K562 (cell line): ENCODE measurements around the gene RYK. TPM values are rescaled to one million over a fixed set of nuclear protein-coding genes. Genes with fewer than 3 reads are reported as not detected.

ENCODE experiments used
- ATAC-seq: fragments of 200-7000 bp; cut with Tn5 transposase; 3 replicates; pipeline ENCODE4 v1.9.1; 2020; ENCODE audit warnings: moderate library complexity
- BruUV-seq: library from RNA; stranded (reverse); fragments of 400-500 nt; replicated peaks from 2 replicates; lab custom pipeline; 2021; lab: Mats Ljungman, UMichigan
- CTCF ChIA-PET: fragments of 300-600 bp; formaldehyde crosslinking; extraction: SDS; loops from one replicate; lab custom pipeline; 2021; ENCODE audit warnings: low intra/inter-chr PET ratio; lab: Yijun Ruan, JAX
- POLR2A ChIA-PET: fragments of 300-600, 350-650 bp; sonication (Branson Sonifier 250); formaldehyde crosslinking; extraction: SDS; loops from one replicate; lab custom pipeline; 2021; ENCODE audit warnings: antibody characterized with exemption, inconsistent platforms; lab: Yijun Ruan, JAX
- DNase-seq, 4 experiments: peaks; one replicate each; pipeline versions ENCODE4 v3.0.0 to v3.0.0-alpha.2; 2011 to 2018; ENCODE audit warnings: low spot score in 3 of 4, mixed read lengths in 3 of 4; ENCODE audit errors: extremely low read depth in 1 of 4
- FAIRE-seq: peaks from 2 replicates; lab custom pipeline; 2011; peaks lifted over from hg19 to GRCh38; lab: Jason Lieb, UNC
- H2AFZ ChIP-seq: 2 replicates; pipeline ENCODE4 v1.6.0; 2011; ENCODE audit warnings: low read depth, low read length, control low read depth, inconsistent platforms
- H3K27ac ChIP-seq: fragments of 200-600 bp; 3 replicates; pipeline ENCODE4 v1.8.0; 2011; ENCODE audit warnings: low read depth, mild to moderate bottlenecking, control low read depth, inconsistent platforms, low read length, moderate library complexity, mixed read lengths; ENCODE audit errors: extremely low read depth
- H3K27me3 ChIP-seq, 2 experiments: fragments of 300-600 bp in 1 of 2; 2 replicates in 1 of 2; 3 replicates in 1 of 2; pipeline versions ENCODE4 v1.6.0 to v1.8.0; 2011; ENCODE audit warnings: inconsistent platforms in 2 of 2, low read length in 2 of 2, mild to moderate bottlenecking in 1 of 2, mixed read lengths in 1 of 2, moderate library complexity in 1 of 2; ENCODE audit not compliant: control insufficient read depth in 2 of 2, insufficient read depth in 2 of 2
- H3K36me3 ChIP-seq: fragments of 300-600 bp; 3 replicates; pipeline ENCODE4 v1.8.0; 2011; ENCODE audit warnings: mild to moderate bottlenecking, low read length, inconsistent platforms; ENCODE audit not compliant: control insufficient read depth, insufficient read depth
- H3K4me1 ChIP-seq, 2 experiments: fragments of 200-600 bp in 1 of 2; replicated peaks in 1 of 2; 2 replicates in 1 of 2; 3 replicates in 1 of 2; pipeline versions ENCODE4 v1.5.1 to v1.8.0; 2011; ENCODE audit warnings: inconsistent platforms in 2 of 2, low read length in 2 of 2, mild to moderate bottlenecking in 1 of 2, mixed read lengths in 1 of 2, moderate library complexity in 1 of 2; ENCODE audit not compliant: control insufficient read depth in 2 of 2, insufficient read depth in 2 of 2
- H3K4me2 ChIP-seq: 2 replicates; pipeline ENCODE4 v1.6.1; 2011; ENCODE audit warnings: low read length, control low read depth, inconsistent platforms, mixed read lengths; ENCODE audit not compliant: insufficient read depth
- H3K4me3 ChIP-seq: fragments of 200-600 bp; sonication (generic), shearing (Covaris generic); 2 replicates; pipeline ENCODE4 v1.5.1; 2016; ENCODE audit warnings: control low read depth, inconsistent platforms
- H3K79me2 ChIP-seq: fragments of 200-600 bp; 3 replicates; pipeline ENCODE4 v1.8.0; 2011; ENCODE audit warnings: low read length, inconsistent platforms; ENCODE audit not compliant: control insufficient read depth, insufficient read depth
- H3K9ac ChIP-seq, 2 experiments: 2 replicates each; pipeline versions ENCODE4 v1.6.0 to v1.6.1; 2011; ENCODE audit warnings: low read depth in 2 of 2, low read length in 2 of 2, control low read depth in 1 of 2, inconsistent platforms in 1 of 2, mild to moderate bottlenecking in 1 of 2, mixed read lengths in 1 of 2; ENCODE audit not compliant: insufficient read depth in 1 of 2
- H3K9me1 ChIP-seq: one replicate; pipeline ENCODE4 v1.6.0; 2011; ENCODE audit warnings: inconsistent platforms, mild to moderate bottlenecking, low read length, moderate library complexity; ENCODE audit not compliant: control insufficient read depth, insufficient read depth
- H3K9me3 ChIP-seq: replicated peaks from 2 replicates; pipeline ENCODE4 v1.5.1; 2011; ENCODE audit warnings: low read depth, low read length, inconsistent platforms; ENCODE audit not compliant: control insufficient read depth, insufficient read depth
- H4K20me1 ChIP-seq: replicated peaks from 2 replicates; pipeline ENCODE4 v1.6.1; 2011; ENCODE audit warnings: low read length, inconsistent platforms, mixed read lengths; ENCODE audit not compliant: control insufficient read depth, insufficient read depth
- ATF7 ChIP-seq: fragments of 450-650 bp; IDR thresholded peaks from 2 replicates; pipeline ENCODE4 v1.7.1; 2014; ENCODE audit warnings: mild to moderate bottlenecking, moderate library complexity
- ESRRB ChIP-seq: fragments of 250-450 bp; sonication (Bioruptor Pico); IDR thresholded peaks from 2 replicates; pipeline ENCODE4 v1.5.0; 2020; ENCODE audit warnings: mild to moderate bottlenecking, moderate library complexity, borderline replicate concordance
- SP2 ChIP-seq: IDR thresholded peaks from 2 replicates; pipeline ENCODE4 v1.6.1; 2011; ENCODE audit warnings: mild to moderate bottlenecking, low read depth, low read length, moderate library complexity; ENCODE audit not compliant: poor library complexity, severe bottlenecking; ENCODE audit errors: extremely low read depth
- SRSF9 ChIP-seq: fragments of 200-400 bp; formaldehyde crosslinking; IDR thresholded peaks from 2 replicates; pipeline ENCODE4 v1.6.1; 2017; ENCODE audit warnings: low read depth, low read length, borderline replicate concordance
- TARDBP ChIP-seq: fragments of 450-650 bp; IDR thresholded peaks from 2 replicates; pipeline ENCODE4 v1.6.1; 2016
- ZFP36 ChIP-seq: fragments of 150-350 bp; IDR thresholded peaks from 2 replicates; pipeline ENCODE4 v1.6.1; 2018; ENCODE audit warnings: low read length, low read depth; ENCODE audit not compliant: partially characterized antibody
- ZNF232 ChIP-seq: sonication (generic); formaldehyde crosslinking; IDR thresholded peaks from 2 replicates; pipeline ENCODE4 v1.8.0; 2022; ENCODE audit warnings: mild to moderate bottlenecking, missing genetic modification reagents
- ZNF311 ChIP-seq: fragments of 250-450 bp; sonication (Bioruptor Pico); IDR thresholded peaks from 2 replicates; pipeline ENCODE4 v1.4.0; 2020; ENCODE audit warnings: mild to moderate bottlenecking, moderate library complexity
- WGBS: fragments of 100-300 bp; shearing (Covaris generic); methylation state at CpG from one replicate; pipeline ENCODE4 v1.1.6; 2016; ENCODE audit warnings: low coverage, mixed read lengths; ENCODE audit not compliant: insufficient coverage; ENCODE audit errors: missing lambda C conversion rate; 5-methylcytosine and 5-hydroxymethylcytosine counted together
- in situ Hi-C: fragments of 300-500 bp; cut with MboI; formaldehyde crosslinking; loops from 4 replicates; pipeline ENCODE4 v1.15.0; 2018; ENCODE audit warnings: inconsistent platforms, mixed read lengths
- intact Hi-C: fragments of 100-400 bp; cut with micrococcal nuclease; formaldehyde crosslinking; loops from 2 replicates; pipeline ENCODE4 v1.14.2; 2022
- polyA plus RNA-seq, 8 experiments: library from polyadenylated mRNA; depleted of rRNA in 4 of 8; stranded (reverse) in 5 of 8; unstranded in 3 of 8; fragments of >200 nt; fragmentation: Nextera tagmentation in 2 of 8; fragmentation: Illumina TruSeq in 1 of 8; extraction: Ambion mirVana in 2 of 8; extraction: Trizol in 1 of 8; gene quantifications; 2 replicates each; pipeline versions ENCODE4 v1.2.1 to v1.2.3, GENCODE V29; 2011 to 2014; ENCODE audit warnings: inconsistent platforms in 1 of 8, missing spikeins in 1 of 8
- total RNA-seq, 7 experiments: library from RNA; depleted of rRNA in 6 of 7; stranded (reverse); fragments of >200 nt in 6 of 7; fragmentation: Illumina TruSeq in 2 of 7; extraction: Trizol in 2 of 7; gene quantifications; 2 replicates each; pipeline versions ENCODE4 v1.2.1 to v1.2.3, GENCODE V29; 2011 to 2021; ENCODE audit warnings: low replicate concordance in 1 of 7
- TF ChIP-seq, protein P1 (sequence below): fragments of 250-450 bp; sonication (Bioruptor Pico); IDR thresholded peaks from 2 replicates; pipeline ENCODE4 v1.8.0; 2021; ENCODE audit warnings: moderate library complexity, mild to moderate bottlenecking, inconsistent platforms
- TF ChIP-seq, protein P2 (sequence below): sonication (generic); formaldehyde crosslinking; IDR thresholded peaks from 2 replicates; pipeline ENCODE4 v1.8.0; 2022; ENCODE audit warnings: missing genetic modification reagents, mild to moderate bottlenecking, moderate library complexity, borderline replicate concordance
- TF ChIP-seq, protein P3 (sequence below): fragments of 250-450 bp; sonication (Bioruptor Pico); IDR thresholded peaks from 2 replicates; pipeline ENCODE4 v1.5.0; 2021
- TF ChIP-seq, protein P4 (sequence below): fragments of 450-650 bp; IDR thresholded peaks from 2 replicates; pipeline ENCODE4 v1.6.1; 2016; ENCODE audit warnings: low read depth

The RYK gene
- total and polyA plus RNA-seq, 9 of the 15 experiments (the other 6 are each of a cell fraction or from before 2014, with no cell fraction given): 4.2 to 29.5 (median 16.6) TPM

DNA sequence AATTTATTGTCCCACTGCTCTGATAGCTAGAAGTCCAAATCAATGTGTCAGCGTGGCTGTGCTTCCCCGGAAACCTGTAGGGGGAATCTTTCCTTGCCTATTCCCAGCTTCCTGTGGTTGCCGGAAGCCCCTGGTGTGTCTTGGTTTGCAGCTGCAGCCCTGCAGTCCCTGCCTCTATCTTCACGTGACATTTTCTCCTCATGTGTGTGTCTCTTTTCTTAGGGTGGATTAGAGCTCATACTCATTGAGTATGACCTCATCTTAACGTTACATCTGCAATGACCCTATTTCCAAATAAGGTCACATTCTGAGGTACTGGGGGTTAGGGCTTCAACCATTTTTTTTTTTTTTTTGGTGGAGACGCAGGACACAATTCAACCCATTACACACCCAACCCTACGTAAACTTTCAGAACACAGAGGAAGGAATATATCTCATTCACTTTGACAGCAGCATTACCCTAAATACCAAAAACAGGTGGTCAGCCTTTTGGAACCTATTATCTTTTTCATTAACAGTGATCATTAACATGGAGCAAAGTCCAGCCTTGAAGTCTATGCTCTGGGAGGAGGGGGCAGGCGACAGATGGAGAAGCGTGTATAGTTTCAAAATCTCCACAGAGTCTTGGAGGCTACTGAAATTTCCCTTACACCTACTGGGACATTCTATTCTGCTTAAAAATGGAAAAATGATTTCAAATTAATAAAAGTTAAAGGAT lies 88.6 kb downstream of the RYK start:
- ChIA-PET POLR2A (interaction anchor here (0.7 kb wide), 1 partner anchor 337 kb away, joined by 4 read pairs; no protein-coding TSS in a partner anchor), CTCF (interaction anchor here (0.6 kb wide), 1 partner anchor 634 kb away, joined by 3 read pairs; no protein-coding TSS in a partner anchor)
- H3K9me1 ChIP-seq: no peaks in the 10 kb centered on the region
- DNase-seq: no peak
- no peak for FAIRE-seq
- no peaks in the 10 kb centered on the region for H3K9me3 ChIP-seq
- no peak overlapping the region for H3K4me2 ChIP-seq
- no peak overlapping the region for H3K27ac ChIP-seq
- H3K4me1 ChIP-seq: no peaks in the 10 kb centered on the region
- intact Hi-C loops (no loop called here), in situ Hi-C loops (no loop called here)
- no peaks in the 10 kb centered on the region for H4K20me1 ChIP-seq
- no peaks in the 10 kb centered on the region for H3K27me3 ChIP-seq
- no peaks in the 10 kb centered on the region for H3K79me2 ChIP-seq
- no peak overlapping the region for H3K9ac ChIP-seq
- H3K36me3 ChIP-seq: peaks cover 29% of the 10 kb centered on the region; the same call in 2 of the 3 replicates
- no peak overlapping the region for H3K4me3 ChIP-seq
- WGBS: 92% methylated on average over 9 of the region's 9 CpGs
- no TSS peak for BruUV-seq
- no peak overlapping the region for H2AFZ ChIP-seq
- no peak for ATAC-seq
- TF ChIP-seq TARDBP (no peak), ZFP36 (no peak), ZNF311 (CRISPR knock-in tag) (no peak), SP2 (no peak), SRSF9 (no peak), ATF7 (no peak), ESRRB (CRISPR knock-in tag) (no peak), ZNF232 (CRISPR knock-in tag) (no peak)
- TF ChIP-seq, protein P1, sequence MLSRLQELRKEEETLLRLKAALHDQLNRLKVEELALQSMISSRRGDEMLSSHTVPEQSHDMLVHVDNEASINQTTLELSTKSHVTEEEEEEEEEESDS (CRISPR knock-in tag): no peak
- TF ChIP-seq, protein P2, sequence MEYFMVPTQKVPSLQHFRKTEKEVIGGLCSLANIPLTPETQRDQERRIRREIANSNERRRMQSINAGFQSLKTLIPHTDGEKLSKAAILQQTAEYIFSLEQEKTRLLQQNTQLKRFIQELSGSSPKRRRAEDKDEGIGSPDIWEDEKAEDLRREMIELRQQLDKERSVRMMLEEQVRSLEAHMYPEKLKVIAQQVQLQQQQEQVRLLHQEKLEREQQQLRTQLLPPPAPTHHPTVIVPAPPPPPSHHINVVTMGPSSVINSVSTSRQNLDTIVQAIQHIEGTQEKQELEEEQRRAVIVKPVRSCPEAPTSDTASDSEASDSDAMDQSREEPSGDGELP: no peak
- TF ChIP-seq, protein P3, sequence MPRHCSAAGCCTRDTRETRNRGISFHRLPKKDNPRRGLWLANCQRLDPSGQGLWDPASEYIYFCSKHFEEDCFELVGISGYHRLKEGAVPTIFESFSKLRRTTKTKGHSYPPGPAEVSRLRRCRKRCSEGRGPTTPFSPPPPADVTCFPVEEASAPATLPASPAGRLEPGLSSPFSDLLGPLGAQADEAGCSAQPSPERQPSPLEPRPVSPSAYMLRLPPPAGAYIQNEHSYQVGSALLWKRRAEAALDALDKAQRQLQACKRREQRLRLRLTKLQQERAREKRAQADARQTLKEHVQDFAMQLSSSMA (CRISPR knock-in tag): no peak
- TF ChIP-seq, protein P4, sequence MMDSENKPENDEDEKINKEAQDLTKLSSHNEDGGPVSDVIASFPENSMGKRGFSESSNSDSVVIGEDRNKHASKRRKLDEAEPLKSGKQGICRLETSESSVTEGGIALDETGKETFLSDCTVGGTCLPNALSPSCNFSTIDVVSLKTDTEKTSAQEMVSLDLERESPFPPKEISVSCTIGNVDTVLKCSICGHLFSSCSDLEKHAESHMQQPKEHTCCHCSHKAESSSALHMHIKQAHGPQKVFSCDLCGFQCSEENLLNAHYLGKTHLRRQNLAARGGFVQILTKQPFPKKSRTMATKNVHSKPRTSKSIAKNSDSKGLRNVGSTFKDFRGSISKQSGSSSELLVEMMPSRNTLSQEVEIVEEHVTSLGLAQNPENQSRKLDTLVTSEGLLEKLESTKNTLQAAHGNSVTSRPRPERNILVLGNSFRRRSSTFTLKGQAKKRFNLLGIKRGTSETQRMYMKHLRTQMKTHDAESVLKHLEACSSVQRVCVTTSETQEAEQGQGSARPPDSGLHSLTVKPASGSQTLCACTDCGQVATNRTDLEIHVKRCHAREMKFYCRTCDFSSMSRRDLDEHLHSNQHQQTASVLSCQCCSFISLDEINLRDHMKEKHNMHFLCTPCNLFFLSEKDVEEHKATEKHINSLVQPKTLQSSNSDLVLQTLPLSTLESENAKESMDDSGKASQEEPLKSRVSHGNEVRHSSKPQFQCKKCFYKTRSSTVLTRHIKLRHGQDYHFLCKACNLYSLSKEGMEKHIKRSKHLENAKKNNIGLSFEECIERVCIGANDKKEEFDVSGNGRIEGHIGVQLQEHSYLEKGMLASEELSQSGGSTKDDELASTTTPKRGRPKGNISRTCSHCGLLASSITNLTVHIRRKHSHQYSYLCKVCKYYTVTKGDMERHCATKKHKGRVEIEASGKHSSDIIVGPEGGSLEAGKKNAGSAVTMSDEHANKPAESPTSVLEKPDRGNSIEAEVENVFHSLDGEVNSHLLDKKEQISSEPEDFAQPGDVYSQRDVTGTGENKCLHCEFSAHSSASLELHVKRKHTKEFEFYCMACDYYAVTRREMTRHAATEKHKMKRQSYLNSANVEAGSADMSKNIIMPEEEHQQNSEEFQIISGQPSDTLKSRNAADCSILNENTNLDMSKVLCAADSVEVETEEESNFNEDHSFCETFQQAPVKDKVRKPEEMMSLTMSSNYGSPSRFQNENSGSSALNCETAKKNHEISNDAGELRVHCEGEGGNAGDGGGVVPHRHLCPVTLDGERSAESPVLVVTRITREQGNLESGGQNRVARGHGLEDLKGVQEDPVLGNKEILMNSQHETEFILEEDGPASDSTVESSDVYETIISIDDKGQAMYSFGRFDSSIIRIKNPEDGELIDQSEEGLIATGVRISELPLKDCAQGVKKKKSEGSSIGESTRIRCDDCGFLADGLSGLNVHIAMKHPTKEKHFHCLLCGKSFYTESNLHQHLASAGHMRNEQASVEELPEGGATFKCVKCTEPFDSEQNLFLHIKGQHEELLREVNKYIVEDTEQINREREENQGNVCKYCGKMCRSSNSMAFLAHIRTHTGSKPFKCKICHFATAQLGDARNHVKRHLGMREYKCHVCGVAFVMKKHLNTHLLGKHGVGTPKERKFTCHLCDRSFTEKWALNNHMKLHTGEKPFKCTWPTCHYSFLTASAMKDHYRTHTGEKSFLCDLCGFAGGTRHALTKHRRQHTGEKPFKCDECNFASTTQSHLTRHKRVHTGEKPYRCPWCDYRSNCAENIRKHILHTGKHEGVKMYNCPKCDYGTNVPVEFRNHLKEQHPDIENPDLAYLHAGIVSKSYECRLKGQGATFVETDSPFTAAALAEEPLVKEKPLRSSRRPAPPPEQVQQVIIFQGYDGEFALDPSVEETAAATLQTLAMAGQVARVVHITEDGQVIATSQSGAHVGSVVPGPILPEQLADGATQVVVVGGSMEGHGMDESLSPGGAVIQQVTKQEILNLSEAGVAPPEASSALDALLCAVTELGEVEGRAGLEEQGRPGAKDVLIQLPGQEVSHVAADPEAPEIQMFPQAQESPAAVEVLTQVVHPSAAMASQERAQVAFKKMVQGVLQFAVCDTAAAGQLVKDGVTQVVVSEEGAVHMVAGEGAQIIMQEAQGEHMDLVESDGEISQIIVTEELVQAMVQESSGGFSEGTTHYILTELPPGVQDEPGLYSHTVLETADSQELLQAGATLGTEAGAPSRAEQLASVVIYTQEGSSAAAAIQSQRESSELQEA: no peak
